Cardiac muscle cell (in vitro differentiated cells and primary cell): ENCODE measurements around the gene GPAT2. TPM values are rescaled to one million over a fixed set of nuclear protein-coding genes. Genes with fewer than 3 reads are reported as not detected.
"Not testable (repeated sequence)": the region's sequence is repeated elsewhere in the genome, so short reads cannot be mapped to it uniquely, and the experiment has no call there.

Source experiments
- DNase-seq, 2 donors: peaks; one replicate each; pipeline versions ENCODE4 v3.0.0 to v3.0.0-alpha.2; 2010 to 2017; ENCODE audit warnings: low read depth in 1 of 2, low spot score in 1 of 2
- H3K27ac ChIP-seq: fragments of 200-600 bp; sonication (generic); 2 replicates; pipeline ENCODE4 v1.5.1; 2016
- H3K27me3 ChIP-seq: fragments of 200-600 bp; sonication (generic); 2 replicates; pipeline ENCODE4 v1.6.0; 2016; ENCODE audit warnings: control low read depth
- H3K36me3 ChIP-seq: fragments of 200-600 bp; sonication (generic); 2 replicates; pipeline ENCODE4 v1.5.1; 2016; ENCODE audit warnings: control low read depth
- H3K4me1 ChIP-seq: fragments of 200-600 bp; sonication (generic); 2 replicates; pipeline ENCODE4 v1.8.1; 2017; ENCODE audit warnings: low read depth, mild to moderate bottlenecking, mixed run types
- H3K4me3 ChIP-seq: fragments of 200-600 bp; sonication (generic); 2 replicates; pipeline ENCODE4 v1.5.1; 2016; ENCODE audit warnings: mild to moderate bottlenecking
- H3K9me3 ChIP-seq: fragments of 200-600 bp; sonication (generic); 2 replicates; pipeline ENCODE4 v1.5.1; 2017; ENCODE audit warnings: low read depth, mild to moderate bottlenecking, control low read depth
- polyA plus RNA-seq: library from polyadenylated mRNA; unstranded; fragments of >200 nt; fragmentation: Nextera tagmentation; extraction: Ambion mirVana; gene quantifications from 2 replicates; pipeline ENCODE4 v1.2.1, GENCODE V29; 2016
- total RNA-seq: library from RNA; depleted of rRNA; stranded (reverse); fragments of >200 nt; gene quantifications from 2 replicates; pipeline ENCODE4 v1.2.3, GENCODE V29; 2016
- TF ChIP-seq, protein P1 (sequence below): IDR thresholded peaks from 2 replicates; pipeline ENCODE4 v1.5.1; 2012; ENCODE audit warnings: low read depth, mild to moderate bottlenecking, low read length

Gene GPAT2
- total and polyA plus RNA-seq, 2 experiments from 2014 or later, result 1.8 to 3.5 TPM

- H3K4me3 ChIP-seq, DNase-seq, H3K27ac ChIP-seq, H3K9me3 ChIP-seq, H3K27me3 ChIP-seq, H3K36me3 ChIP-seq, H3K4me1 ChIP-seq: not testable (repeated sequence)
These were observed 21.1 kb upstream of the GPAT2 start for GRCh38 chr2:96055830-96056229.

- H3K27me3 ChIP-seq, H3K4me1 ChIP-seq, H3K27ac ChIP-seq, H3K9me3 ChIP-seq, H3K36me3 ChIP-seq, H3K4me3 ChIP-seq, DNase-seq: not testable (repeated sequence)
These were observed 19.8 kb upstream of the GPAT2 start for GRCh38 chr2:96054537-96054936.

DNA sequence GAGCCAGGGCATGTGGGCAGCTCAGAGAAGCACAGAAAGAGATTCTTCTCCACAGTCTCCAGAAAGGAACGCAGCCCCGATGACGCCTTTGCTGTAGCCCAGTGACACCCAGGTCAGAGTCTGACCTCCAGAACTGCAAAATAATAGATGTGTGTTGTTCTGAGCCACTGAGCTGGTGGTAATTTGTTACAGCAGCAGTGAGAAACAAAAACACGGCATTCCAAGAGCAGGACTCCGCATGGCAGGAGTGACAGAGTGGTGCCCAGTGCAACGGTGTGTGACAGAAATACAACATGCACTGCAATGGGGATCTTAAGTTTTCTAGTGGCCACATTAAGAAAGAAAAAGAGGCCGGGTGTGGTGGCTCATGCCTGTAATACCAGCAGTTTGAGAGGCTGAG lies 18.7 kb upstream of the GPAT2 start:
- H3K27ac ChIP-seq, H3K4me1 ChIP-seq, H3K36me3 ChIP-seq: not testable (repeated sequence)

DNA sequence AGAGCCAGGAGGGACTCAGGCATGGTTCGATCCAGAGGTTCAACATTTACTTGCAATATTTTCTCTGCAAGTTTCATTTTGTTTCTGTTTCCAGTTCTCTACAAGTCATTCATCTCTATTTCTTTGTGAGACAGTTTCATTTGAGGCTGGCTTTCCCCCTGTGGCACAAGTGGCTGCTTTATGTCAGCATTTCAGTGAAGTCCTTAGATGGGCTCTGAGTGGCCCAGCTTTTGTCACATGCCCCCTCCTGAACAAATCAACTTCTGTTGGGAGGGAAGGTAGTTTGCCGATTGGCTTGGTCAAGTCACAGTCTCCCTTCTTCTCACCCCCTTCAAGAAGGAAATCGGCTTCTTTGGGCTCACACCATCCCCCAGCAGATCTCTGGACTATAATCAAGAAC lies 17.9 kb upstream of the GPAT2 start:
- H3K27ac ChIP-seq, H3K9me3 ChIP-seq, H3K4me1 ChIP-seq, H3K36me3 ChIP-seq, H3K27me3 ChIP-seq, DNase-seq, H3K4me3 ChIP-seq: not testable (repeated sequence)

More for the DNA sequence above, 18.7 kb upstream of the GPAT2 start:
- DNase-seq, H3K4me3 ChIP-seq, H3K9me3 ChIP-seq, H3K27me3 ChIP-seq: not testable (repeated sequence)

GRCh38 chr2:96049917-96050262 lies 15.2 kb upstream of the GPAT2 start:
- H3K27ac ChIP-seq, H3K4me3 ChIP-seq, H3K36me3 ChIP-seq, H3K27me3 ChIP-seq, H3K4me1 ChIP-seq, DNase-seq, H3K9me3 ChIP-seq: not testable (repeated sequence)

- H3K36me3 ChIP-seq, H3K27me3 ChIP-seq, H3K4me3 ChIP-seq, H3K4me1 ChIP-seq, H3K27ac ChIP-seq, H3K9me3 ChIP-seq: not testable (repeated sequence)
- peak in 1 of 2 donors; percentile 5 for DNase-seq
These were observed 14.6 kb upstream of the GPAT2 start for GRCh38 chr2:96049049-96049916.

DNA sequence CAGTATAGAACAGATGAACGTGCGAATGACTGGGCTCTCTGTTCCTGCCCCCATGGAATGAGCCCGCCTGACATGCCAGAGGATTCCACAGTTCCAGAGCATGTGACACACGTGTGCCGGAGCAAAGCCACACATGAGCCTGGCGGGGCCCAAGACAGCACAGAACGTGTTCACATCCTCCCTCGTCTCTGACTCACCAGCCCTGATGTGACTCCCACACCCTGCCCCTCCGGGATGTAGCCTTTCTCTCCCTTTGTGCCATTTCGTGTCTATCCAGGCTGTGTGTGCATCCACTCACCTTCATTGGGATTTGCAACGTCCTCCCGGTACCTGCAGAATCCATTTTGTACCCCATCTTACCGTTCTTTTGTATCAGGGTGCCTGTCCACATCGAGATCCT lies 838 bp upstream of the GPAT2 start:
- H3K4me3 ChIP-seq, DNase-seq, H3K4me1 ChIP-seq, H3K9me3 ChIP-seq, H3K27me3 ChIP-seq, H3K36me3 ChIP-seq, H3K27ac ChIP-seq: not testable (repeated sequence)

- not testable (repeated sequence) for H3K4me3 ChIP-seq, DNase-seq, H3K4me1 ChIP-seq, H3K9me3 ChIP-seq, H3K27me3 ChIP-seq, H3K36me3 ChIP-seq, H3K27ac ChIP-seq
These were observed 719 bp downstream of the GPAT2 start for GRCh38 chr2:96033997-96034396.

DNA sequence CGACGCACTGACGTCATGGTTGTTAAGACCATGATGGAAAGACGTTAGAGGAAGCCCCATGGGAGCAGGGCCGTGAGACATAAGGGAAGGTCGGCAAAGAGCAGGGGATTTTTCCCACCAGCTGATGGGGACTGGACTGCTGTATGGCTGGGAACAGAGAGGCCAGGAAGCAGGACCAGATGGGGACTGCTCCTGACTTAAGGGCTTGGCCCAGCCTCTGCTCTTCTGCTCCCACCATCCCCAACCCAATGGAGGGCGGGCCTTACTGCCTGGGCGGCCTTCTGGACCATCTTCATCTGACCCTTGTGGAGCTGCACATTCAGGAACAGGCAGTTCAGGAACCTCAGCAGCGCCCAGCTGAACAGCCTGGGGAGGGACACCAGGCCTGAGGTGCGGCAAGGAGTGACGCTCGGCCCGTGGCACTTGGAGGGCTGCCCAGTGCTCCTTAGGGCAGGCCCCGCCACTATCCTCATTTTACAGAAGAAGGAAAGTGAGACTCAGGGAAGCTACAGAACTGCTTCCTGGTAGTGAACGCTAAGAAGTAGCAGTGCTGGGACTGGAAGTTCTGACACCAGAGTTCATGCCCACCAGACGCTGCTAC lies 6.9 kb downstream of the GPAT2 start:
- DNase-seq, H3K9me3 ChIP-seq, H3K4me1 ChIP-seq, H3K27me3 ChIP-seq, H3K27ac ChIP-seq, H3K36me3 ChIP-seq, H3K4me3 ChIP-seq: not testable (repeated sequence)

DNA sequence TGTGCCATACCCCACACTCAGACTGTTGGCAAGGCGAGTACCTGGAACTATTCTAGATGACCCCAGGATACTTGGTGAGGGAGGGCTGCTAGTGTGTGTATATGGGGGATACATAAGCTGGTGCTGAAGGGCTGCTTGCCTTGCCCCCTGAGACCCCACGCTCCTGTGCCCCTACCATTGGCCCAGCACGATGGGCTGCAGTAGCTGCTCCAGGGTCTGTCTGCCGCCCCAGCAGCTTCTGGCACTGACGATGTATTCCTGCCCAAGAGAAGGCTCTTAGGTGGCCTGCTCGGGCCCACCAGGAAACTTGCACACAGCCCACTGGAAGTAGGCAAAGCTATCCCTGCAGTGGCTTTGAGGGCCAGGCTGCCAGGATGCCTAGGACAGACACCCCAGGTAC lies 9.0 kb downstream of the GPAT2 start:
- H3K4me1 ChIP-seq, H3K36me3 ChIP-seq, H3K9me3 ChIP-seq, H3K27ac ChIP-seq, H3K4me3 ChIP-seq, H3K27me3 ChIP-seq, DNase-seq: not testable (repeated sequence)

GRCh38 chr2:96025194-96025492 lies 9.6 kb downstream of the GPAT2 start:
- no peak for DNase-seq
- Histone ChIP-seq H3K27me3 (no peaks in the 10 kb centered on the region), H3K36me3 (no peaks in the 10 kb centered on the region), H3K4me3 (no peak overlapping the region), H3K4me1 (no peaks in the 10 kb centered on the region), H3K9me3 (no peaks in the 10 kb centered on the region), H3K27ac (no peak overlapping the region)
- TF ChIP-seq, protein P1, sequence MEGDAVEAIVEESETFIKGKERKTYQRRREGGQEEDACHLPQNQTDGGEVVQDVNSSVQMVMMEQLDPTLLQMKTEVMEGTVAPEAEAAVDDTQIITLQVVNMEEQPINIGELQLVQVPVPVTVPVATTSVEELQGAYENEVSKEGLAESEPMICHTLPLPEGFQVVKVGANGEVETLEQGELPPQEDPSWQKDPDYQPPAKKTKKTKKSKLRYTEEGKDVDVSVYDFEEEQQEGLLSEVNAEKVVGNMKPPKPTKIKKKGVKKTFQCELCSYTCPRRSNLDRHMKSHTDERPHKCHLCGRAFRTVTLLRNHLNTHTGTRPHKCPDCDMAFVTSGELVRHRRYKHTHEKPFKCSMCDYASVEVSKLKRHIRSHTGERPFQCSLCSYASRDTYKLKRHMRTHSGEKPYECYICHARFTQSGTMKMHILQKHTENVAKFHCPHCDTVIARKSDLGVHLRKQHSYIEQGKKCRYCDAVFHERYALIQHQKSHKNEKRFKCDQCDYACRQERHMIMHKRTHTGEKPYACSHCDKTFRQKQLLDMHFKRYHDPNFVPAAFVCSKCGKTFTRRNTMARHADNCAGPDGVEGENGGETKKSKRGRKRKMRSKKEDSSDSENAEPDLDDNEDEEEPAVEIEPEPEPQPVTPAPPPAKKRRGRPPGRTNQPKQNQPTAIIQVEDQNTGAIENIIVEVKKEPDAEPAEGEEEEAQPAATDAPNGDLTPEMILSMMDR, result no peak
